HCT116 (cell line): ENCODE results near the gene FICD. TPM values are rescaled to one million over a fixed set of nuclear protein-coding genes. Genes with fewer than 3 reads are reported as not detected.

ENCODE experiments used
- ATAC-seq: fragments of 200-7000 bp; cut with Tn5 transposase; 2 replicates; pipeline ENCODE4 v1.9.1; 2020; ENCODE audit warnings: mild to moderate bottlenecking, moderate library complexity
- BruUV-seq: library from RNA; stranded (reverse); fragments of 400-500 nt; replicated peaks from 2 replicates; lab custom pipeline; 2021; lab: Mats Ljungman, UMichigan
- CTCF ChIA-PET: fragments of 300-600 bp; sonication (Branson Sonifier 250); formaldehyde crosslinking; loops from one replicate; lab custom pipeline; 2021; ENCODE audit warnings: antibody characterized with exemption; lab: Charles Lee
- POLR2A ChIA-PET: fragments of 300-600, 350-600 bp; sonication (Branson Sonifier 250); formaldehyde crosslinking; loops from one replicate; lab custom pipeline; 2021; ENCODE audit warnings: antibody characterized with exemption; lab: Charles Lee
- RAD21 ChIA-PET, 2 experiments: fragments of 300-600 bp; sonication (Branson Sonifier 250); formaldehyde crosslinking; loops; one replicate each; lab custom pipeline; 2023; ENCODE audit warnings: low total read pairs in 2 of 2; ENCODE audit not compliant: uncharacterized antibody in 2 of 2, unreplicated experiment in 2 of 2, low non-redundant PET in 1 of 2; lab: Charles Lee
- DNase-seq: peaks from one replicate; pipeline ENCODE4 v3.0.0-alpha.2; 2010; ENCODE audit warnings: low read depth, low spot score
- H2AFZ ChIP-seq: fragments of 200-600 bp; shearing (Covaris generic), sonication (generic); 2 replicates; pipeline ENCODE4 v1.6.1; 2017; ENCODE audit warnings: low read depth, mixed run types, mixed read lengths, antibody characterized with exemption, low read length; ENCODE audit not compliant: poor library complexity, severe bottlenecking
- H3K27ac ChIP-seq: 2 replicates; pipeline ENCODE4 v1.5.1; 2012; ENCODE audit warnings: low read depth, low read length
- H3K27me3 ChIP-seq: fragments of 200-600 bp; sonication (generic); 2 replicates; pipeline ENCODE4 v1.6.1; 2016; ENCODE audit warnings: mixed run types, low read length, mixed read lengths; ENCODE audit not compliant: insufficient read depth
- H3K36me3 ChIP-seq, 2 experiments: fragments of 200-500 bp in 1 of 2; fragments of 200-600 bp in 1 of 2; sonication (Bioruptor generic) in 1 of 2; sonication (generic) in 1 of 2; 2 replicates each; pipeline versions ENCODE4 v1.5.1 to v1.6.1; 2014 to 2016; ENCODE audit warnings: low read length in 2 of 2, inconsistent platforms in 1 of 2, mixed read lengths in 1 of 2, mixed run types in 1 of 2; ENCODE audit not compliant: insufficient read depth in 2 of 2, control insufficient read depth in 1 of 2
- H3K4me1 ChIP-seq, 2 experiments: fragments of 200-600 bp in 1 of 2; sonication (generic) in 1 of 2; 2 replicates each; pipeline versions ENCODE4 v1.5.1 to v1.6.1; 2012 to 2017; ENCODE audit warnings: low read length in 2 of 2, inconsistent platforms in 1 of 2, mild to moderate bottlenecking in 1 of 2, mixed read lengths in 1 of 2, mixed run types in 1 of 2, moderate library complexity in 1 of 2; ENCODE audit not compliant: insufficient read depth in 2 of 2, control insufficient read depth in 1 of 2
- H3K4me2 ChIP-seq: fragments of 200-600 bp; sonication (generic); 2 replicates; pipeline ENCODE4 v1.6.1; 2017; ENCODE audit warnings: mixed run types, low read length, mixed read lengths
- H3K4me3 ChIP-seq, 2 experiments: fragments of 200-600 bp in 1 of 2; sonication (generic) in 1 of 2; replicated peaks in 1 of 2; 2 replicates each; pipeline ENCODE4 v1.5.1; 2011 to 2016; ENCODE audit warnings: low read length in 2 of 2, control low read depth in 1 of 2, low read depth in 1 of 2, mild to moderate bottlenecking in 1 of 2, mixed read lengths in 1 of 2, mixed run types in 1 of 2
- H3K79me2 ChIP-seq: fragments of 200-600 bp; sonication (generic); 2 replicates; pipeline ENCODE4 v1.6.1; 2017; ENCODE audit warnings: mild to moderate bottlenecking, mixed run types, low read length, moderate library complexity, mixed read lengths; ENCODE audit not compliant: insufficient read depth
- H3K9ac ChIP-seq: fragments of 200-600 bp; sonication (generic); 2 replicates; pipeline ENCODE4 v1.6.1; 2016; ENCODE audit warnings: low read length, mixed read lengths
- H3K9me2 ChIP-seq: fragments of 200-600 bp; sonication (generic), shearing (Covaris generic); 2 replicates; pipeline ENCODE4 v1.6.1; 2017; ENCODE audit warnings: mixed run types, mild to moderate bottlenecking, moderate library complexity; ENCODE audit not compliant: insufficient read depth
- H3K9me3 ChIP-seq, 2 experiments: fragments of 200-500 bp in 1 of 2; fragments of 200-600 bp in 1 of 2; sonication (Bioruptor generic) in 1 of 2; sonication (generic) in 1 of 2; 2 replicates each; pipeline ENCODE4 v1.6.1; 2014 to 2017; ENCODE audit warnings: low read length in 2 of 2, mixed read lengths in 2 of 2, inconsistent platforms in 1 of 2, low read depth in 1 of 2, mild to moderate bottlenecking in 1 of 2, mixed run types in 1 of 2, moderate library complexity in 1 of 2; ENCODE audit not compliant: control insufficient read depth in 1 of 2, insufficient read depth in 1 of 2
- H4K20me1 ChIP-seq: fragments of 200-600 bp; sonication (generic), shearing (Covaris generic); 2 replicates; pipeline ENCODE4 v1.6.1; 2017; ENCODE audit warnings: mixed run types, mild to moderate bottlenecking, moderate library complexity; ENCODE audit not compliant: insufficient read depth
- RAD21 ChIP-seq: IDR thresholded peaks from 2 replicates; pipeline ENCODE4 v1.6.1; 2012; ENCODE audit warnings: low read depth, mild to moderate bottlenecking
- SIN3A ChIP-seq: IDR thresholded peaks from 2 replicates; pipeline ENCODE4 v1.6.1; 2012; ENCODE audit warnings: low read depth
- SRF ChIP-seq: IDR thresholded peaks from 2 replicates; pipeline ENCODE4 v1.6.1; 2012; ENCODE audit warnings: low read depth
- TCF7L2 ChIP-seq: IDR thresholded peaks from 2 replicates; pipeline ENCODE4 v1.7.0; 2011; ENCODE audit warnings: borderline replicate concordance, inconsistent platforms; ENCODE audit not compliant: insufficient read depth, insufficient read length; ENCODE audit errors: extremely low read depth
- ZFX ChIP-seq: fragments of 450-650 bp; IDR thresholded peaks from 2 replicates; pipeline ENCODE4 v1.6.1; 2017
- ZNF274 ChIP-seq: fragments of 200-500 bp; sonication (Bioruptor generic); IDR thresholded peaks from 2 replicates; pipeline ENCODE4 v1.6.1; 2014; ENCODE audit warnings: mild to moderate bottlenecking, low read depth, low read length, inconsistent platforms
- intact Hi-C: fragments of 100-400 bp; cut with micrococcal nuclease; formaldehyde crosslinking; loops from 2 replicates; pipeline ENCODE4 v1.10.0; 2022
- total RNA-seq: library from RNA; stranded (reverse); gene quantifications from one replicate; pipeline ENCODE4 v1.2.1, GENCODE V29; 2021; ENCODE audit not compliant: unreplicated experiment
- TF ChIP-seq, protein P1 (sequence below): IDR thresholded peaks from 2 replicates; pipeline ENCODE4 v1.6.1; 2012
- TF ChIP-seq, protein P2 (sequence below): IDR thresholded peaks from 2 replicates; pipeline ENCODE4 v1.6.1; 2012; ENCODE audit warnings: low read depth

The FICD gene
- total RNA-seq, 1 experiment from 2014 or later = 5.1 TPM

GRCh38 chr12:108475396-108475795 is 39.7 kb upstream of the FICD start:
- POLR2A ChIA-PET = no interaction called here
- DNase-seq (no peak), ATAC-seq (no peak)
- Histone ChIP-seq H3K4me1 (no peaks in the 10 kb centered on the region), H4K20me1 (no peaks in the 10 kb centered on the region), H3K4me3 (no peak overlapping the region), H3K27me3 (peaks cover 38% of the 10 kb centered on the region), H3K9me3 (no peaks in the 10 kb centered on the region), H3K4me2 (no peak overlapping the region), H3K79me2 (no peaks in the 10 kb centered on the region), H3K27ac (no peak overlapping the region), H3K36me3 (no peaks in the 10 kb centered on the region), H2AFZ (no peak overlapping the region), H3K9ac (no peak overlapping the region), H3K9me2 (no peaks in the 10 kb centered on the region)
- intact Hi-C loops = no loop called here
- RAD21 ChIA-PET = no interaction called here
- TF ChIP-seq, protein P1, sequence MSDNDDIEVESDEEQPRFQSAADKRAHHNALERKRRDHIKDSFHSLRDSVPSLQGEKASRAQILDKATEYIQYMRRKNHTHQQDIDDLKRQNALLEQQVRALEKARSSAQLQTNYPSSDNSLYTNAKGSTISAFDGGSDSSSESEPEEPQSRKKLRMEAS = no peak
- no peak for TF ChIP-seq SRF
- no peak for TF ChIP-seq ZNF274
- no peak for TF ChIP-seq SIN3A
- TF ChIP-seq, protein P2, sequence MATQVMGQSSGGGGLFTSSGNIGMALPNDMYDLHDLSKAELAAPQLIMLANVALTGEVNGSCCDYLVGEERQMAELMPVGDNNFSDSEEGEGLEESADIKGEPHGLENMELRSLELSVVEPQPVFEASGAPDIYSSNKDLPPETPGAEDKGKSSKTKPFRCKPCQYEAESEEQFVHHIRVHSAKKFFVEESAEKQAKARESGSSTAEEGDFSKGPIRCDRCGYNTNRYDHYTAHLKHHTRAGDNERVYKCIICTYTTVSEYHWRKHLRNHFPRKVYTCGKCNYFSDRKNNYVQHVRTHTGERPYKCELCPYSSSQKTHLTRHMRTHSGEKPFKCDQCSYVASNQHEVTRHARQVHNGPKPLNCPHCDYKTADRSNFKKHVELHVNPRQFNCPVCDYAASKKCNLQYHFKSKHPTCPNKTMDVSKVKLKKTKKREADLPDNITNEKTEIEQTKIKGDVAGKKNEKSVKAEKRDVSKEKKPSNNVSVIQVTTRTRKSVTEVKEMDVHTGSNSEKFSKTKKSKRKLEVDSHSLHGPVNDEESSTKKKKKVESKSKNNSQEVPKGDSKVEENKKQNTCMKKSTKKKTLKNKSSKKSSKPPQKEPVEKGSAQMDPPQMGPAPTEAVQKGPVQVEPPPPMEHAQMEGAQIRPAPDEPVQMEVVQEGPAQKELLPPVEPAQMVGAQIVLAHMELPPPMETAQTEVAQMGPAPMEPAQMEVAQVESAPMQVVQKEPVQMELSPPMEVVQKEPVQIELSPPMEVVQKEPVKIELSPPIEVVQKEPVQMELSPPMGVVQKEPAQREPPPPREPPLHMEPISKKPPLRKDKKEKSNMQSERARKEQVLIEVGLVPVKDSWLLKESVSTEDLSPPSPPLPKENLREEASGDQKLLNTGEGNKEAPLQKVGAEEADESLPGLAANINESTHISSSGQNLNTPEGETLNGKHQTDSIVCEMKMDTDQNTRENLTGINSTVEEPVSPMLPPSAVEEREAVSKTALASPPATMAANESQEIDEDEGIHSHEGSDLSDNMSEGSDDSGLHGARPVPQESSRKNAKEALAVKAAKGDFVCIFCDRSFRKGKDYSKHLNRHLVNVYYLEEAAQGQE = no peak
- no peak for TF ChIP-seq TCF7L2
- no peak for TF ChIP-seq ZFX
- TF ChIP-seq RAD21 = no peak
- no TSS peak for BruUV-seq
- CTCF ChIA-PET = no interaction called here
